G401 (cell line): Measurements from ENCODE around the gene CD36. TPM values are rescaled to one million over a fixed set of nuclear protein-coding genes. Genes with fewer than 3 reads are reported as not detected.

Source experiments
- DNase-seq: peaks from one replicate; pipeline ENCODE4 v3.0.0-alpha.2; 2015; ENCODE audit warnings: low spot score
- in situ Hi-C: cut with HindIII; loops from 2 replicates; pipeline ENCODE4 v1.10.0; 2016; ENCODE audit warnings: low sequenced_read_pairs, mixed read lengths
- total RNA-seq: library from RNA; depleted of rRNA; stranded (reverse); fragments of >200 nt; shearing (Covaris generic); gene quantifications from 2 replicates; pipeline ENCODE4 v1.2.3, GENCODE V29; 2014

The CD36 gene
- total RNA-seq, 1 experiment from 2014 or later, result not detected

GRCh38 chr7:80679921-80680907 lies 41.8 kb downstream of the CD36 start:
- DNase-seq, result no peak
- in situ Hi-C loops, result no loop called here

DNA sequence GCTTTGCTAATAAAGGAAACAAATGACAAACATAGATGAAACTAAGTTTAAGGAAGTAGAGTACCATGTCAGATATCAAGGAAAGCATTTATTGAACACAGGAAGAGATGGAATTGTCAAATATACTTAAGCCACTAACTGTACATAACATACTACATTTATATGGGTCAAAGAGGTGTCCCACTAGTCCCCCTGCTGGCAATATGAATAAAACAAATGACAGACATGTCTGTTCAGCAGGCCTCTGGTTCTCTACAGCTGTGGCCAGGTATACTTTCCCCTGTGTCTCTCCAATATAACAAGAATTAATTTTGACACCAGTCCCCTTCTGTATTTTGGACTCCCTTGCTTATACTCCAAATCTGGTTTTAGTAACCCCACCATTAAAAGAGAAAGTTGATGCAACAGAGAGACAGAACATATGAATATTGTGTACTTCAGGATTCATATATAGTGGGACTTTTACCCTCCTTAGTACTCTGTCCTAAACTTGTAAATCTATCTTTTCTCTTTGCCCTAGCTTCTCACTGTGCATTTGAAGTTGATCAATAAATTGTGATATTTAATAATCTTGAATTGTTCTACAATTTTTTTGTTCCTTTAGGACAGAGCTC lies 42.9 kb downstream of the CD36 start:
- DNase-seq, result no peak
- in situ Hi-C loops, result no loop called here

DNA sequence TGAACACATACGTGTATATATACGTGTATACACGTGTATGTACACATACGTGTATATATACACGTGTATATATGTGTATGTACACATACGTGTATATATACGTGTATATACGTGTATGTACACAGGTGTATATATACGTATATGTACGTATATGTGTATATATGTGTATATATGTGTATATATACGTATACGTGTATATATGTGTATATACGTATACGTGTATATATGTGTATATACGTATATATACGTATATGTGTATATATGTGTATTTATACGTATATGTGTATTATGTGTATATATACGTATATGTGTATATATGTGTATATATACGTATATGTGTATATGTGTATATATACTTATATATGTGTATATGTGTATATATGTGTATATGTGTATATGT lies 44.3 kb downstream of the CD36 start:
- no peak for DNase-seq
- in situ Hi-C loops, result no loop called here

DNA sequence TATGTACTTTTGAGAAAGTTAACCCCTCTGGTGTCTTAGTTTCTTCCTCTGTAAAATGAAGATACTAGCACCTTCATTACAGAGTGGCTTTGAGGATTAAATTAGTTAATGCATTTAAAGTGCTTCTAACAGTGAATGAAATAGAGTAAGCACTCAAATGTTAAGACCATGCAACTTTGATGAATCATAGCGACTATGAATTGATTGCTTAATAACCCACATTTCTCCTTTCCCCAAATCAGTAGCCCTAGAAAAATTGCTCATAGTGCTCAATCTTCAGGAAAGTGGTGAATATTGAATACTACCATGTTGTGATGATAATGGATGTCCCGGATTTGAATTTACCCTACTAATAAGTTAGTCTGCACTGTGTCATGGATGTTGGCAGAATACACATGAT lies 48.1 kb downstream of the CD36 start:
- in situ Hi-C loops, result no loop called here
- no peak for DNase-seq

DNA sequence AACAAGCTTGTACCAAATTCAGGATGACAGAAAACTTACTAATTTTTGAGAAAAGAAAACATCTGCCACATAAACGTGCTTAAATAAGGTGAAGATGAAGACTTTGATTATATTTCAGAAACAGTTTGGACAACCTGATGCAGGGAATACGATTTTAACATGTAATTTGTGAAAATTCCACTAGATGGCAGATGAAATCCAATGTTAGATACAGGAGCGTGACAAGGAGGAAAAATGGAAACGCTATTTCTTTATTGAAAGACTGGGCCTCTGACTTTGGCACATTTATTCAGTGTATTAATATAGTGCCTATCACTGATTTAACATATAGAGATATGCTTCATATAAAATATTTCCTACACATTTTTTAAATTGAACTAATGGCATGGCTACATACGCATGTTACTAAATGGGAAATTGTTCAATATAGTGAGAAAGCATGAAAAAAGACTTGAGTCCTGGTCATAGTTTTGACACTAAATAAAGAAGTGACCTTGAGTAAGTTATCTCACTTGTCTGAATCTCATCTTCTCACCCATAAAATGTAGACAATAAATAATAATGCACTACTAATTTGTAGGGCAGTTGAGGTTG lies 60.7 kb downstream of the CD36 start:
- DNase-seq, result peak; percentile 59
- in situ Hi-C loops, result no loop called here

- DNase-seq, result no peak
- in situ Hi-C loops, result no loop called here
These were observed 61.3 kb downstream of the CD36 start for GRCh38 chr7:80699721-80700256.

DNA sequence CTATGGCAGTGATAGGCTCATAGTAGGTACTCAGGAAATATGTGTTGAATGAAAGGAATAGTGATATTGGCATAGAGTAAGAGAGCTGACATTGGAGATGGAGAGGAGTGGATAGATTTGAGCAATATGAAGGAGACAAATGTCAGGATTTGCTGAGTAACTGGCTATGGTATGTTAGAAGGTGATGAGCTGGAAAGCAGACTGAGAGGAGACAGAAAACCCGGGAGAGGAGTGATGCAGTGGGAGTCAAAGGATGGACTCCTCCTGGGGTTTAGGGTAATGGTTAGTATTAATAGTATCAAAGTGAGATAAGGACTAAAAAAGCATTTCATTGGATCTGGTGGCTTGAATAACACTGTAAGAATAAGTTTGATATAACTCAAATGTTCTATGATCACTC lies 64.8 kb downstream of the CD36 start:
- DNase-seq, result no peak
- in situ Hi-C loops, result no loop called here

DNA sequence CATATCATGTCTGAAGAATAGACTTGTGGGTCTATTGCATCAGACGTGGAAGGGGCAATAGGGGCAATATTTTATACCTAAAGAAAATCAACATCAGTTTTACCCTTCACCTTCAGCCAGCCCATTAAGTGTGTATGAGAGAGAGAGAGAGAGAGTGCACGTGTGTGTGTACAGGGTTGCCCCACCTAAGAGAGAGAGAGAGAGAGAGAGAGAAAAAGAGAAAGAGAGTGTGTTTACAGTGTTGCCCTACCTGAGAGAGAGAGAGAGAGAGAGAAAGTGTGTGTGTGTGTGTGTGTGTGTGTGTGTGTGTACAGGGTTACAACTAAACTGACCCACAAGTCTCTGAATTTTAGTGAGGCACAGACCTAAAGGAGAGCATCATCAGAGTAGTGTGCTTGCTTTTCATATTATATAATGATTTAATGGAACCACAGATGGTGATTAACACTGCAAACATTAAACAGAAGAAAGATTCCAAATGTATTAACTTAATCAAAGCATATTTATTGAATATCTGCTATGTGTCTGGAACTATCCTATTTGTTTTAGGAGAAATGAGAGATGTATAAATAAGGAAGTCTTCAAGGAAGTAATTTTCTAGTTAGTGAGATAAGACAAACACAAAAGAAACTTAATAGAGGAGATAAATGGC lies 66.8 kb downstream of the CD36 start:
- in situ Hi-C loops, result no loop called here
- no peak for DNase-seq

- in situ Hi-C loops, result no loop called here
- DNase-seq, result no peak
These were observed 68.9 kb downstream of the CD36 start for GRCh38 chr7:80707318-80707717.

- in situ Hi-C loops, result no loop called here
- DNase-seq, result no peak
These were observed 69.7 kb downstream of the CD36 start for GRCh38 chr7:80708123-80708522.

GRCh38 chr7:80711531-80711930 lies 73.1 kb downstream of the CD36 start:
- in situ Hi-C loops, result no loop called here

DNA sequence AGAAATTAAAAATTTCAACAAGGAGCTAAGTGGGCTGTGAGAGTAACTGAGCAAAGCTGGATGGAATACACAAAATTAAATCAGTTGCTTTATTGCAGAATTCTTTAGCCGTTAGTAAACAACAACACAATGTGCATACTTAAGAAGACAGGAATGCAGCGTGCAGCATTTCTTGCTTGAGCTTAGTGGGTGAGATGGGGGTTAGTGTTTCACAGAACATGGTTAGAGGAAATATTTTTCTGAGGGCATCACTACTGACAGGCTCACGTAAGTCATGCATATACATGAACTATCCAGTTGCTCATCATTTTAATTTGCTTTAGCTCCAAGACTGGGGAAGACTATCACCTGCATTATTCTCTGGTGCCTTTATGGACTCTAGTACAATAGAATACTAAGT lies 80.8 kb downstream of the CD36 start:
- in situ Hi-C loops, result no loop called here
- DNase-seq, result no peak

More at GRCh38 chr7:80711531-80711930, 73.1 kb downstream of the CD36 start:
- DNase-seq, result no peak

- in situ Hi-C loops, result no loop called here
- DNase-seq, result no peak
These were observed 81.7 kb downstream of the CD36 start for GRCh38 chr7:80720146-80720545.

DNA sequence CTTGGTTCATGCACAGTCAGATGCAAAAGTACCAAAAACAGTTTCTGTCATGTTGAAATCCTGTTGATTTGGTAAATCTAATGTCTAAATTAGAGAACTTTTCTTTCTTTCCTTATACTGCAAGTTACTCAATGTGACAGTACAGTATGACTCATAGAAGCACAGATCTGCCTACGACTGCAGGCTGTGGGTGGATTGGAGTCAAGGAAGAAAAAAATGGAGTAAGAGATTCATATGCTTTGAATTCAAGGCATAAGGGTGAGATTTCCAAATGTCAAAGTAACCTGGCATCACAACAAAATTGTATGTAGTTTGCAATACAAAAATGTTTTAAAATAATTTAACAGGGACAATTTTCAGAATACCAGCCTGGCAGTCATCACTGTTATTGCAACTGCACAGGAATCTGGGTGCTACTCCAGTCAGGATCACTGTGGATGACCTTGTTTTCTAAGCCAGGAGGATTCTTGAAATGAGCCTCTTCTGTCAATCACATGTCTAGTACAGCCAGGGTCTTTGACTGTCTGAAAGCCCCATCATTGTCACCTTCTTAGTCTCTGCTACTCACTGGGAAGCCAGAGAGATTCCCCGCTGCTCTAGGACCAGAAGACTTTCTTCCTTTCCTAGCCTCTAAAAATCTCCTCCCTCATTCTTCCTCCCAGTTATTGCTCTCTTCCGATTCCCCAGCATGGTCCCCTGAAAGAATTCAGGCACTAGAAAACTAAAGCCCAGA lies 83.6 kb downstream of the CD36 start:
- in situ Hi-C loops, result no loop called here
- DNase-seq, result no peak

- in situ Hi-C loops, result no loop called here
- DNase-seq, result peak; percentile 23
These were observed 84.3 kb downstream of the CD36 start for GRCh38 chr7:80722616-80723195.

GRCh38 chr7:80724249-80724871 lies 85.9 kb downstream of the CD36 start:
- in situ Hi-C loops, result no loop called here
- DNase-seq, result peak; percentile 14

- DNase-seq, result no peak
- in situ Hi-C loops, result no loop called here
These were observed 86.8 kb downstream of the CD36 start for GRCh38 chr7:80725181-80725611.
